GM20431 (cell line): ENCODE measurements around the gene UBE3D.

Source experiments
- in situ Hi-C: fragments of 300-500 bp; cut with MseI, MboI; formaldehyde crosslinking; loops from one replicate; pipeline ENCODE4 v1.15.0; 2020; ENCODE audit warnings: low sequenced_read_pairs; ENCODE audit not compliant: unreplicated experiment

The UBE3D gene

DNA sequence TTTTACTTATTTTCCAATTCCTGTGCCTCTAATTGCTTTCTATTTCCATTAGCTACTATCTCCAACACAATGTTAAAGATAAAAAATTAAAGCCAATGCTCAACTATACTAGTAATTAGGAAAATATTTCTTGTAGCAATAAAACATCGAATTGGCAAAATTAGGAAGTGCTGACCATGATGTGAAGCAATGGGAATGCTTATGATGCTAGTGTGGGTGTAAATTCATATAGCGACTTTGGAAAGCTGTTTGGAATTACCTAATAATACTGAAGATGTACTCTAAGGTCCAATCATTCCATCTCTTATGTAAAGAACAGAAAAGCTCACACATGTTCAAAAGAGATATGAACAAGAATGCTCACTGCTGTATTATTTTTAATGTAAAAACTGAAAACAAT lies 78.2 kb downstream of the UBE3D start:
- in situ Hi-C loops = no loop called here

DNA sequence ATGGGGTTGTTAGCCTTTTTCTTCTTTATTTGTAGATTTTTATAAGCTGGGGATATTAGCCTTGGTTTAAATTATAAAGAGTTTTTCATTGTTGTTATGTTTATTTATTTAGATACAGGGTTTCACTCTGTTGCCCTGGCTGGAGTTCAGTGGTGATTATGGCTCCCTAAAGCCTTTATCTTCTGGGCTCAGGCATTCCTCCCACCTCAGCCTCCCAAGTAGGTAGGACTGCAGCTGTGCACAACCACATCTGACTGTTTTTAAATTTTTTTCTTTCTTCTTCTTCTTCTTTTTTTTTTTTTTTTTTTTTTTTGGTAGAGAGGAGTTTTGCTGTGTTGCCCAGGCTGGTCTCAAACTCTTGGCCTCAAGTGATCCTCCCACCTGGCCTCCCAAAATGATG lies 80.9 kb downstream of the UBE3D start:
- in situ Hi-C loops = no loop called here

- in situ Hi-C loops = no loop called here
Observed at GRCh38 chr6:82980086-82980485, 85.6 kb downstream of the UBE3D start.

DNA sequence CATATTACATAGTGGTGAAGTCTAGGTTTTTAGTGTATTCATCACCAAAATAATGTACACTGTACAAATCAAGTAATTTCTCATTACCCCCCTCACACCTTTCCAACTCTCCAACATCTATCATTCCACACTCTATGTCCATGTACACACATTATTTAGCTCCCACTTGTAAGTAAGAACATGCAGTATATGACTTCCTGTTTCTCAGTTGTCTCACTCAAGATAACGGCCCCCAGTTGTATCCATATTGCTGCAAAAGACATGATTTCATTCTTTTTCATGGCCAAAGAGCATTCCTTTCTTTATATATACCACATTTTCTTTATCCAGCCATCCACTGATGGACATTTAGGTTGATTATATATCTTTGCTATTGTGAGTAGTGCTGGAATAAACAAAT lies 86.0 kb downstream of the UBE3D start:
- in situ Hi-C loops = no loop called here

- in situ Hi-C loops = no loop called here
Observed at GRCh38 chr6:82978362-82978945, 87.2 kb downstream of the UBE3D start.

DNA sequence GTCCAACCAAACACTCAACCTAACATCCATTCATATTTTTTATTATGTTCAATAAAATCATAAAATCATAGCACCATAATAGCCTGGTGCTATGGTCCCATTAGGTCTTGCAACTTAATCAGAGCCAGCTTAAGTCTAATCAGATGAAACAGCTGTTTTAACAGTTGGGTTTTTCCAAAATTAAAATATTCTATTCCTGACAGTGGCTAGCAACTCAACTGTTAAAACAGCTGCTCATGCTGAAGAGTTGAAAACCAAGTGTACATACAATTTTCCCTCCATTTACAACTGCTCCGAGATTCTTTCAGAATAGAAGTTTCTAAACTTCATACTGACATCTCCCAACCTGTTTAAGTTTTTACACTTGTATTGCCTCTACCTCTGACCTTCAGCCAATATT lies 89.5 kb downstream of the UBE3D start:
- in situ Hi-C loops = no loop called here

GRCh38 chr6:82971877-82972460 lies 93.7 kb downstream of the UBE3D start:
- in situ Hi-C loops = no loop called here

DNA sequence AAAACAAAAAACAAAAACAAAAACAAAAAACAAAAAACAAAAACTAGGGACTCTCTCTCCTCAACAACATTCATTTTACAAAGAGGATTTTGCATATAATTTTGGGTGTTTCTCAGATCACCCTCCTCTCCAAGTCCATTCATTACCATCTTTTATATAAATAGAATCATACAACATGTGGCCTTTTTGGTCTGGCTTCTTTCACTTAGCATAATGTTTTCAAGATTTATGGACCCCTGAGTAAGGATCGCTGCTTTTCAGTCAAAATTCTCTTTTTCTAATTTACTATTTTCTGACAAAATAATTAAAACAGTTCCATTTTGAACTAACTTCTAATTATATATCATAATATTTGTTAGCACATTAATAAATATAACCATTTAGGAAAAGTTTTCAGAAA lies 94.8 kb downstream of the UBE3D start:
- in situ Hi-C loops = no loop called here

- in situ Hi-C loops = no loop called here
Observed at GRCh38 chr6:82968708-82969107, 96.9 kb downstream of the UBE3D start.

- in situ Hi-C loops = no loop called here
Observed at GRCh38 chr6:82963191-82963925, 102.3 kb downstream of the UBE3D start.

DNA sequence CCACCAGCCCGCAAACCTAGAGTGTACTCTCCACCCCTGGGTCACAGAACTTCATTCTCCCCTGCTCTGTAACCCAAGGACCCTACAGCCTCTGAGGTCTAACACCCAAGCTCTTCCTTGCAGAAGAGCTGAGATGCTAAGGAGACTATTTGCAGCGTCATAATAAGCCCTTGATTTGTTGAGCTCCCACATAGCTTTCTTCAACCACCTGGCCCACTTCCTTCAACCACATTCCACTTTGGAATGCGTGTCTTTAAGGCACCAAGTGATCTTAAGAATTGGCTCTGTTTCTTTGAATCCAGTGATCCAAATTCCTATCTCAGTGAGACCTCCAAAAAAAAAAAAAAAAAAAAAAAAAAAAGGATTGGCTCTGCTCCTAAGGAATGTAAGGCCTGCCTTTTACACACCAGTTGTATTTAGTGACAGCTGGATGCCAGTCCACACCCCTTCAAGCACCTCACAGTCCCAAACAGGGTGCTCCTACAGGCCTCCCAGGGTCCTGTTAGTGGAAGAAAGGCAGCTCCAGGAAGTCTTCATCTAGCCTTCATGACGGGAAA lies 106.2 kb downstream of the UBE3D start:
- in situ Hi-C loops = no loop called here

DNA sequence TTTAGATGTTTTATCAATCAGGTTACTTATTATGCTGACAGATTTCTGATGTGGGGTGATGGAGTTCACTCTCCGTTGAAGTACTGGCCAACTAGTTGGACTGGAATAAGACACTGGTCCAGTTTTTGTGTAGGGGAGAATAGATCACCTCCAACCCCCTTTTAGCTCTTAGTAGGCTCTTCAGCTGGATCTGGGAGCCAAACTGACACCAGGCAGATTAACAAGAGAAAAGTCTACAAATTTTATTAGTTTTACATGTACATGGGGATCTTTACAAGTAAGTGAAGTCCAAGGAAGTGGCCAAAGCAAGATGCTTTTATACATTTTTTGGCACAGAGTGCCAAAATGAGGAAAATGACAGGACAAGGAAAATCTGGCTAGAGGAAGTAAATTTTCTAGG lies 107.1 kb downstream of the UBE3D start:
- in situ Hi-C loops = no loop called here

DNA sequence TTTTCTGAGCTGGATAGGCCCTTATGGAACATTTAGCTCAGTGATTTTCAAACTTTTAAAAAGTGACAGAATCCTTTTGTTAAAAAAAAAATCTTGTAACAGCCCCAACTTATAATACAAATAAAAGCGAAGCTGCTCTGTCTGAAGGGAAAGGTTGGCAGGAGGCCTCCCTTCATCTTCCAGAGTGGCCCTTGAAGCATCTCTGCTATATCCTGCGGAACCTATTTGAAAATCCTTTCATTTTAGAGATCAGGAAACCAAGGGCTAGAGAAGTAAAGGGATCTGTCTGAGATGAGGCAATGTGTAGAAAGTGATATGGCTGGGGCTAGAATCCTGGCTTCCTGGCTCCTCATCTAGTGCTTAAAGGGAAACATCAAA lies 107.8 kb downstream of the UBE3D start:
- in situ Hi-C loops = no loop called here

DNA sequence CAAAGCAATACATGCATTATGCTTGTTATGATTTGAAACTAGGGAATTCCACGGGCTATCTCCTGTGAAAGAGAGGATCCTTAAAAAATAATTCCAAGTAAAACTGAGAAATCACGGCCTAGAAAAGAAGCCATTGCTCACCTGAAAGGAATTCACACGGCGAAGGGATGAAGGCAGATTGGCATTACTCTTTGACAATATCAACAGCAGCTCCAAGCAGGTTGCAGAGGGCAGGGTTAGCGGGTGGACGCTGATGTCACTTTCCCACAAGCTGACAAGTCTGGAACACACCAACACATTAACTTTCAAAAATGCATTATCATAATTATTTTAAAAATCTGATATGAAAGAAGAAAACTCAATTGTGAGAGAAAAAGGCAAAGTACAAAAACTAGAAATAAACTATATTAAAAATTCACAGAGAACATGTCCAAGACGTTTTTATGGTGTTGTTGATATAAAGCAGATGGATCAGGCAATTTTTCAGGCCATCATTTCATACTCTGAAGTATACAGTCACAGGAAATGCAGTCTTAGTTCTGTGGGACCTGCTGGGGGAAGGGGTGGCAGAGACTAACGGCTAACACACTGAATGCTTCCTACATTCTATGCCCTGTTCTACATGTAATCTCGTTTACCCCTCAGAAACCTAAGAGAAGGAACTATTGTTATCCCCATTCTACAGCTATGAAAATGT lies 108.3 kb downstream of the UBE3D start:
- in situ Hi-C loops = no loop called here

- in situ Hi-C loops = no loop called here
Observed at GRCh38 chr6:82955841-82956240, 109.8 kb downstream of the UBE3D start.

DNA sequence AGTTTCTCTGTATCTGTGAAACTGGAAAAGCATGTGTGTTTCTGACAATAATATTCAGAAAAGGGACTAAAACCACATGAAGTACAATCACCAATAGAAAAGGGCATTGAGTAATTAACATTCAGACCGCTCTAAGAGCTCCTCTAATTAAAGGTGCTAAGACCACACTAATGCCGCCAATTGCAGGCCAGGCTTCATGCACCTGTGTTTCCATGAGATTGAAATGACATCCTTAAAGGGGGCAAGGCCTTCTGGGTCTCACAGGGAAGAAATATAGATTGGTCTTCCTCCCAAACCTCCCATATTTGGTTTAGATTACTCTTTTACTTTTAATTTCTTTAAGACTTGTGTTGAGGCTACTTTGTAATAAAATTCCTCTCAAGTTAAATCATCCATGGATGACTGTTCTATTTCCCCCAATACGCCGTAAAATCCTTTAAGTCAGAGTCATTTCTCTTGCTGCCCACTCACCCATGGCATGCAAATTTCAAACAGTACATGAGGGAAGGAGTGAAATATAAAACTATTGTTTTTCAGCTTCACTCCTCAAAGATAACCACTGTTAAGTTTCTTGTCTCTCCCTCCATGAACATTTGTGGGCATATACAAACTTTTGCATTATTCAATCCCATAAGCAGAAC lies 110.6 kb downstream of the UBE3D start:
- in situ Hi-C loops = no loop called here

GRCh38 chr6:82954356-82954755 lies 111.3 kb downstream of the UBE3D start:
- in situ Hi-C loops = no loop called here

DNA sequence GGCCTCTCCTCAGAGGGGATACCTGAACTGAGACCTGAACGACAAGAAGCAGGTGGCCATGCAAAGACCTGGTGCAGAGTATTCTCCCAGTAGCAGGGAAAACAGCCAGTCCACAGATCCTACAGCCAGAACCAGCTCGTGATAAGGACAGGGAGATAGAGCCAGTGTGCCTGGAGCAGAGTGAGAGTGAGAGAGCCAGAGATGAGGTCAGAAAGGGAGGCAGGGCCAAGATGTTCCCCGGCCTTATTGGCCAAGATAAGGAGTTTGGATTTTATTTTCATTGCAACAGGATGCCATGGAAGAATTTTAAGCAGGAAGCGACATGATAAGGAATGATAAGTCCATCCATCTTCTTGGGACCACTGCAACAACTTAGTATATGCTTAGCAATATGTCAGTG lies 111.8 kb downstream of the UBE3D start:
- in situ Hi-C loops = no loop called here

- in situ Hi-C loops = no loop called here
Observed at GRCh38 chr6:82951935-82952334, 113.7 kb downstream of the UBE3D start.

DNA sequence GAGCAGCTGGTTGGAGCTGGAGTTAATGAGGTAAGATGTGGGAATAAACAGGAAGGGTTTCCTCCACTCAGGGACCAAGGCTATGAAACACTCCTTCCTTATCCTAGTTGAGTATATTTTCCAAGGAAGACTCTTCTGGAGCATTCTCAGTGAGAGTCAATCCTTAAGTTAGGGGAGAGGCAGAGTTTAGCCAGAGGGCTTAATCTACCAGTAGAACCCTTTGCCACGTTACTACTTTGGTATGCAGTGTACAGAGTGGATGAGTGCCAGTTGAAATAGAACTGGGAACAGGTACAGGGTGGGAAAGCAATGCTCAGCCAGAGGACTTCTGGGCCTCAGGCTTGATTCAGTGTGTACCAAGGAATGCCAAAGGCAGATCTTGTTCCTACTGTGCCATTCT lies 114.3 kb downstream of the UBE3D start:
- in situ Hi-C loops = no loop called here
